Activated CD4-positive, alpha-beta T cell treated with anti-CD3 and anti-CD28 coated beads, Interleukin-2, Interleukin-4, amounts not matched to agents 100 ng/mL and 50 ng/mL, durations not matched to agents 16 hours and 8 hours (primary cell): Measurements from ENCODE around the gene STAG2.

Source experiments
- DNase-seq: peaks from one replicate; pipeline ENCODE4 v3.0.0-alpha.2; 2020; ENCODE audit warnings: low spot score

The STAG2 gene

DNA sequence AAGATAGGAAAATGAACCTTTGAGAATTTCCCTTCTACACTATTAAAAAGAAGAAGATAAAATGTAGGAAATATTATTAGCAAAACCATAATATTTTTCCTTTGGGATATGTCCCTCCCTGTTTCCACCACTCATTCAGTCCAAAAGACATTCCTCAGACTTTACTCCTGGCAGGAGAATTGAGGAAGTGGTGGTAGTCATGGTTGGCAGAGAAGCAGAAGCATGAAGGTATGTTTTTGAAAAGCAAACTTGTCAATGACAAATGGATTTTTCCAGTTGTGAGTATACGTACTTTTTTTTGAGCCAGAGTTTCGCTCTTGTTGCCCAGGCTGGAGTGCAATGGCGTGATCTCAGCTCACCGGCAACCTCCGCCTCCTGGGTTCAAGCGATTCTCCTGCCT lies 13.7 kb downstream of the STAG2 start:
- DNase-seq = no peak

DNA sequence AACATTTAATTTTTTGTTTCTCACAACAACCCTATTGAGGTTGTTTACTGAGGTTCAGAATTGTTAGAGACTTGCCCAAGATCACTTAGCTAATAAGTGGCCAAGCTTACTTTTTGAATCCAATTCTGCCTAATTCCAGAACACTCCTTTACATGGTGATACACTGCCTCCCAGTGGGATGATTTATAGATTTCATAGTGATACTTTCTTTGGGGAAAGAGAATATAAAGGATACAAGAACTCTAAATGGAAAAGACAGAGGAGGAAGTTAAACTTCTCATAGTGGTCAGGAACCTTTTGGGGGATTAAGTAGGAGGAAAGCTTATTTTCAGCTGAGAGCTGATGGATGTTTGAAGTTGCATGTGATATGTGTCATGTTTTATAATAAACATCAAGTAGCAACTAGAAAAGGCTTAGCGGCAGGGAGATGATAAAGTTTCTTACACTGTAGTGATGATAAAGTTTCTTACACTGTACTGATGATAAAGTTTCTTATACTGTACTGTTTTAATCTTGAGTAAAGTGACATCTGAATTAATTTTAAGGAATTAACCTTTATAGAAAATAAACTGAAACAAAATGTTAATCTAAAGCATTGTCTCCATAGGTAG lies 15.3 kb downstream of the STAG2 start:
- DNase-seq = no peak

DNA sequence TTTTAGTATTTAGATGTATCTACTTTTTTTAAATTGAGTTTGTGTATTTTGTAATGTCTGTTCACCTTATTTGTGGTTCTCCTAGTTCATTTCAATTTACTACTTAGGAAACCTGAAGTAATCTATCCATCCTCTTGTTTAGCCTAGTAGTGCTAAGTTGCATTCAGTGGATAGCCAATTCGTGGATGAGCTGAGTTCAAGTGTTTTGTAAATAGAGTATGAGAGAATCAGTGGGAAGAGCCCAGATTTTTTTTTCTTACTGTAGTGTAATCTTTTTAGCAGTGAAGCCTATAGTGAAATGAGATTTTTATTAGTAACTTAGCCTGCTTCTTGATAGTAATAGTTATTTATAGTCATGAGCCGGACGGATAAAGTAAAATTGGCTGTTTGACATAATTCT lies 21.7 kb downstream of the STAG2 start:
- no peak for DNase-seq

DNA sequence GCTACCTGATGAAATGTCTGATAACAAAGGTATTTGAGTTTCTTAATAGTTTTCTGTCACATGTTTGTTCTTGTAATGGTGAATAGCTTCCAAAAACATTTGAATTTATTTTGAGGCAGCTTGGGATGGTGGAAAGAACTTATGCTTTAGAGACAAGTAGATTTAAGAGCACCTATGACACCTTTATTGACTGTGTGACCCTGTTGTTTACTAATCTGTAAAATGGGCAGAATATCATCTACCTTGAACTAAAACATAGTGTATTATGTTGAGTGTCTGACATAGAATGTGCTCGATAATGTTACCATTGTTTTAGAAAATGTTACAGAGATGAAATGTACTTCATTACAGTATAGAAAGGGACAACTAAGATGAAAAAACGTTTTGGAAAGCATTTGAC lies 24.9 kb downstream of the STAG2 start:
- no peak for DNase-seq

DNA sequence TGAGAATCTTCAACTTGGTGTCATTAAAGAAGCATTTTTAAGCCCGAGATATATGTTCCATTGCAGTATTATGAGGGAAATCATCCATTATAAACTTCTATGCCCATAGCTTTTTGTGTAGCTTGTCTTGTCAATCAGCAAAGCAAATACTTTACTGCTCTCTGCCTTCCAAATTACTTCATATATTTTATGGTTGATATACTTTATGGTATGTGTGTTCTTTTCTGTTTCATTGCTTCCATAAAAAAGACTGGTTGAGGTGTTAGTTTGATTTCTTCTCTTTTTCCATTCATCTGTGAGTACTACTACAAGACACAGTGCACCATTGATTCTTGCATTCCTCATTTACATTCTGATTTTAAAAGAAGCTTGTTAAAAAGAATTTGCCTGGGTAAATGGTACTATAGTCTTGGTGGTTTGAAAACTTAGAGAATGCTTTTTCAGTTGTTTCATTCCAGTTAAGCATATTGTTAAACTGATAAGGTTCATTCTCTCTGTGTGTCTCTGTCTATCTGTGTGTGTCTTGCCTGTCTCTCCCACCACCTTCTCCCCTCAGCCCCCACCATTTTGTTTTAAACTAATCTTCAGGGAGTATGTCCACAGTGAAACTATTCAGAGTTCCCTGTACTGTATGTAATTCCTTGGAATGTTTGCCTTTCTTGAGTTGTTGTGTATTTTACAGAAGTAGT lies 27.1 kb downstream of the STAG2 start:
- DNase-seq = no peak

DNA sequence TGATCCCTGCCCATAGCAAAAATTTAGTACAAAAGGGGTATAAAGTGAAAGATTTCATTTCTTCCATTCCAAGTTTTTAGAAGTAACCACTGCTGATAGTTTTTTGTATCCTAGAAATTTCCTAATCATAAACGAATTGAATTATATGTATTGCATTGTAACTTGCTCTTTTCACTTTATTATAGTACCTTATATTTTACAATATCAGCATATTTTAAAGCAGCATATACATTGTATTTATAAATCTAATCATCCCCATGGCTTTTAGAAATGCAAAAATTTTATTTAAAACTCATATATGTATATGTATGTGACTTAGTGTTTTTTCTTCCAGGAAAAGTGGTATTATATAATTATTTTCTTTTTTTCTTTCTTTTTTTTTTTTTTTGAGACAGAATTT lies 27.7 kb downstream of the STAG2 start:
- DNase-seq = no peak

DNA sequence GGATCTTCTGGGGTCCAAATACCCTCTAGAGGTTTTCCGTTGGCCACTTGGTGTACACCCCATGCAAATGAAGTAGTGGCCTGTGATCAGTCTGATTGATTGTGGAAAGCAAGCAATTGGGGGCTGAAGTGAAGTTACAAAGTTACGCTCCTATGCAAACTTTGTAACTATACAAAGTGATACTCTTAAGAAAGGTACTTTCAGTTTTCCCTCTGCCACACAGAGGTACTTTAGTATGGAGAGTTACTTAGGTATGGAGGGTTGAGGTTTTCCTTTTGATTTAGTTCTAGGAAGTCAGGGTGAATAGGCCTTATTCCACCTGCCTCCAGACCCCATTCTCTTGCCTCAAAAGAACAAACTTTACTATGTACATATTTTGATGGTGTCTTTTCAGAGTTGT lies 28.7 kb downstream of the STAG2 start:
- DNase-seq = no peak

DNA sequence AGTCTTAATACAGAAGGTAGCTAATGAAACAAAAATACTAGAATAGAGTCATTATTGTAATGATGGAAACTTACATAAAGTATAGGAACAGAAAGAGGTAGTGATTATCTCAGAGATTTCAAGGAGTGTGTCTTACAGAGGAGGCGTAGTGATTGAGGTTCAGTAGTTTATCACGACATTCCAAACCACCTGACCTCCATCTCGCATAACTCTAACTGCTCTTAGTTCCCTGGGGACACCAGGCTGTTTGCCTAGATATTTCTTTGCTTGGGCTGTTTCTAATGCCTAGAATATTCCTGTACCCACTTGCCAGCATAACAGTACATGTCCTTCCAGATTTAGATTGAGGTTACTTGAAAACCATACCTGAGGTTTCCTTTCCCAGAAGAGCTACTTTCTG lies 29.1 kb downstream of the STAG2 start:
- no peak for DNase-seq

DNA sequence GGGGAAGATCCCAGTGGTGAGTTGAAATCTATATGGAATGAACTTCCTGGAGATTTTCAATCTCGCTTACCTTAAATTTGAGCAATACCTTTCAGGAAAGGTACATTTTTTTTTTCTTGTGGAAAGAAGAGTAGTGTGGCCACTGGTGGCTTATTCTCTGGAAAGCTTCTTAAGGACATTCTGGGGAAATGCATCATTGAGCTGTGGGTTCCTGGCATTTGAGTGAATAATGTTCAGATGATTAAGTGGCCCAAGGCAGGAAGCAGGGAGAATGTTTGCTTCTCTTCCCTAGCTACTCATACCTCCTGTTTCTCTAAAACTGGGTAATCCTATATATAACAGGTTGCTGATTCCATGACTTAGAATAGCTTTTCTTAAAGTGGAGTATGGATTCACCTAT lies 31.8 kb downstream of the STAG2 start:
- DNase-seq = no peak

DNA sequence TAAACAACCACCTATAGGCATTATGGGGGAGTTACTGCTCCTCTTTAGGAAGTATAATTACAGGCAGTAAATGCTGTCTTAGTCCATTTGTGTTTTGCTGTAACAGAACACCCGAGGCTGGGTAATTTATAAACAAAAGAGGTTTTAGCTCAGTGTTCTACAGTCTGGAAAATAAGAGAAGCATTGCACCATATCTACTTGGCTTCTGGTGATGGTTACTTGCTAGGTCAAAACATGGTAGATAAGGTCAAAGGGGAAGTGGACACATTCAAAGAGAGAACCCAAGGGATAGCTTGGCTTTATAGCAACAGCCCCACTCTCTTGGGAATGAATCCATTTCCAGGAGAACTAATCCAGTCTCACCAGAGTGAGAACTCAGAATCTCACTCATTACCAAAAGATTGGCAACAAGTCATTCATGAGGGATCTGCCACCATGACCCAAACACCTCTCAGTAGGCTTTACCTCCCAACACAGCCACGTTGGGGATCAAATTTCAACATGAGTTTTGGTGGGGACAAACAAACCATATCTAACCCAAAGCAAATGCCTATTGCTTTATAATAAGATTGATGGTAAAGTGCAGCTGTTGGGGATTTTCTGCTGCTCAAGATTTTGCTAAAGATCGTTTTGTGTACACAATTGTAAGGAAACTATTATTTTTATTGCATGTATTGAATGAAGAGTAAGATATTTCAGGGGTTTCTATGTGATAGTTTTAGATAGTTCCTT lies 32.6 kb downstream of the STAG2 start:
- DNase-seq = no peak

DNA sequence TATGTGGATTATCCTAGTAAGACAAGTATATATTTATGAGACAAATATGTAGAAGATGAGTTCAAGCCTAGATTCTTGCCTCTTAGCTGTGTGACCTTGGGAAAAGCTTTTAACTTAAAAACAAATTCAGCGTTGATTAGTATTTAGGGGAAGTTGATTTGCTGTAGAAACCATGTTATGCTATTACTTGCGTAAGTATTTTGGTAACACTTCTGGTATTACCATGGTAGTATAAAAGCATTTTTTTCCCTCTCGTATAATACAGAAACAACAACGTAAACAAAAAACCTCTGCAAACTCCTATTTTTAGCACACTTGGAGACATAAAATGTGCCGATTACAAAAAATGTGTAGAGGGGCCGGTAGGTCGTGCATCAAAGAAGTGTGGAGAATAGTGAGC lies 33.2 kb downstream of the STAG2 start:
- no peak for DNase-seq

DNA sequence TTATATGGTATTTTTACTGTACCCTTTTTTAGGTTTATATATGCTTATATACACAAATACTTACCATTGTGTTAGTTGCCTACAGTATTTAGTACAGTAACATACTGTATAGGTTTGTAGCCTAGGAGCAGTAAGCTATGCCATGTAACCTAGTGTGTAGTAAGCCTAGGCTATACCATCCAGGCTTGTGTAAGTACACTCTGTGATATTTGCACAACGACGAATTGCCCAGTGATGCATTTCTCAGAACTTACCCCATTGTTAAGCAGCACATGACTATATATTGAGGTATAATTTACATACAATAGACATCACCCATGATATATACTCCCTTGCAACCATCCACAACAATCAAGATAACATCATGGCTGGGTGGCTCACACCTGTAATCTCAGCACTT lies 40.1 kb downstream of the STAG2 start:
- DNase-seq = no peak

DNA sequence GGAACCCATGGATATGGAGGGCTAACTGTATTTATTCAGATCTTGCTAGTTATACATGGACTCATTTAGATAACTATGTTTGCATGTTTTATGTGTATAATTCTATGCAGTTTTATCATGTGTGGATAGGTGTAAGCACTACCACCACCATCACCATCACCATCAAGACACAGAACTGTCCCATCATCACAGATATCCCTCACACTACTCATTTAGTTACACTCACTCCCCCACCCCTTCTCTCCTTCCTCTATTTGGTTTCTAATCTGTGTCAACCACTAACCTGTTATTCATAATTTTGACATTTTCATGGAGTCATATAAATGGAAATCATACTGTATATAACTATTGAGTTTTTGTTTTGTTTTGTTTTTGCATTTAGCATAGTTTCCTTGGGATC lies 43.7 kb downstream of the STAG2 start:
- DNase-seq = no peak

DNA sequence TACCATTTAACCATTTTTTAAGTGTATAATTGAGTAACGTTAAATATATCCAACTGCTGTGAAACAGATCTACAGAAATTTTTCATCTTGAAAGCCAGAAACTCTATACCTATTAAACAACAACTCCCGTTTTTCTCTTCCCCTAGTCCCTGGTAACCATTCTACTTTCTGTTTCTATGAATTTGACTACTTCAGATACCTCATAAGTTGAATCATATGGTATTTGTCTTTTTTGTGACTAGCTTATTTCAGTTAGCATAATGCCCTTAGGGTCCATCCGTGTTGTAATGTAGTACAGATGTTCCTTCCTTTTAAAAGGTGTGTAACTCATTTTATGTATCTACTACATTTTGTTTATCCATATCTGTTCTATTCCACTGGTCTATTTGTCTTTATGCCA lies 48.7 kb downstream of the STAG2 start:
- no peak for DNase-seq

DNA sequence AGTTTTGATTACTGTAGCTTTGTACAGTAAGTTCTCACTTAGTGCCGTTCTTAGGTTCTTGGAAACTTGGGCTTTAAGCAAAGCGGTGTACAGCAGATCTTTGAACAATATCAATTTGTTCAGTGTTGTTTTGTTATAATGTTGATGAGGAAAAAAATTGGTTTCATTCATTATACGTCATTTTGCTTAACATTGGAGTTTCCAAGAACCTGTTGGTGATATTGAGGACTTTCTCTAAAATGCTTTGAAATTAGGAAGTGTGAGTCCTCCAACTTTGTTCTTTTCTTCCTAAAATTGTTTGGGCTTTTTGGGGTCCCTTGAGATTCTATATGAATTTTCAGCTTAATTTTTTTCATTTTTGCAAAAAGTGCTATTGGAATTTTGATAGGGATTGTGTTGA lies 49.1 kb downstream of the STAG2 start:
- no peak for DNase-seq

DNA sequence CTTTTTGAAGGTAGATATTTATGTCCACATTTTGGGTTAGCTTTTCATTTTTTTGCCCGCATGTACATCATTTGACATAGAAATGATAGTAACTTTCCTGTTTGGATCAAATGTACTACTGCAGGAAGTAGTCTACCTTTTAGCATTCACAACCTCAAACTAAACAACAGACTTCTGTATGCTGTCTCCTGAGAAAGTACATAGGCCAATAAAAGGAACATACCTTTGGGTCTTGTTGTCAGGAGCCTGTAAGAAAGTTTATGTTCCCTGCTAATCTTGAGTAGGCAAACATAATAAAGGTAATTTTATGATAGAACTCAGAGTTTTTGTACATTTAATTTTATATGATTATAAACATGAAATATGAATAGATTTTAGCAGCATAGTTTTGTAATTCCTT lies 54.2 kb downstream of the STAG2 start:
- DNase-seq = no peak

DNA sequence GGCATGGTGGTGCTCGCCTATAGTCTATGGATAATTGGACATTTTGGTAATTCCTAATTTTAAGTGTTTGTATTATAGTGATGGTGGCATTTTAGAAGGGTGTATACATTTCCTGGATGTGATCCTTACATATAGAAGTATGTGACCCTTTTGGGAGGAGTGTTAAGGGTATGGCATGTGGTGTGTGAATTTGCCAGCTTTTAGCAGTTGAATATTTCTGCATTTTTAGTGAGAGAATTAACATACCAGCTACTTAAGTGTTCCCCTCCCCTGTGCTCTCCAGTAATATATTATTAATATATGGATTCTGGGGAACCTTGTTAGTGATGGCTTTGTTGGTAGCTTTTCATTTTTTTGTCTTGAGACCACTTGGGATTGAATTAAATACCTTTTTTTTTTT lies 55.3 kb downstream of the STAG2 start:
- no peak for DNase-seq

DNA sequence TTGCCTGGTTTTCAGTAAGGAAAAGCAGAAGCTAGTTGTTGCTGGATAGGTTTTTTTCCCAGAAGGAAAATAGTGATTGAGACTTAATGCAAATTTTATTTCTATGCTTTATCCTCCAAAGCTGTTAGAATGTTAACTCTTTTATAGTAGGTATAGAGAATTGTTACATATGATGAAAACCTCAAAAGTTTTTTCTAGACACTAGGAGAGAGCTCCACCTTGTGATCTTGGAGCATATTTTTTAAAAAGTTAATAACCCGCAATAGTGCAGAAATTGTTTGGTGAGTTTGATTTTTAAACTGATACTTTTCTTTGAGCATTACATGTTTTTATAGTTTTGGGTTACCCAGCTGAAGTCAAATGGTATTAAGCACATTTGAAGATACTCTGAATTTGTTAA lies 56.5 kb downstream of the STAG2 start:
- DNase-seq = no peak

DNA sequence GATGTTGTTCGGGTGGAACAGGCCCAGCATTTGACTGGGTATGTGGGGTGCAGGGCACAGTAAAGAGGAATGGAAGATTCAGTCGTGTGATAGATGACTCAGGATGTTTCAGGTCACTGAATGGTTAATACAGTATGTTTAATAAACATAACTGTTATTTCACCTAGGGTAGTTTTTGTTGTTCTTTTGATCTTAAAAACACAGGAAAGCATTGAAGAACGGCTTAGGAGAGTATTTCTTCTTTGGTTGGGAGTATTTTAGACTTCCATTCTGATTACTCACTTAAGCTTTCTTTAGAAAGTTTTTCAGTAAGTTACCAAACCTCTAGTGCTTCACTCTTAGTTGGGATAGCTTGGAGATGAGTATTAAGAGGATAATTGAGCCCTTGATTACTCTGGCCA lies 62.3 kb downstream of the STAG2 start:
- DNase-seq = no peak

DNA sequence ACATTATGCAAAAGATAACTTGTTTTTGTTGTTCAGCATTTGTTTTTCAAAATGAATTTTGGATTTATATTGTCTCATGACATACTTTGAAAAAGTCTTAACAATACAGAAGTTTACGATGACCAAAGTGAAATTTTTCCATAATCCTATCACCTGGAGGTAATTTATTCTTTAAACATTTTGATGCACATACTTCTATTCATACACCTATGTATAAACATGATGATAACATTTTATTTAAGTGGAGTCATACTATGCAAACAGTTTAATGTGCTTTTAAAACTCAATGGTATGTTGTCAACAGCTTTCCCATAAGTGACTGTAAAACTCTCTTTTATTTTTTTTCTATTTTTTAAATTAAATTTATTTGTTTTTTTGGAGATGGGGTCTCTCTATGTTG lies 65.0 kb downstream of the STAG2 start:
- DNase-seq = no peak

DNA sequence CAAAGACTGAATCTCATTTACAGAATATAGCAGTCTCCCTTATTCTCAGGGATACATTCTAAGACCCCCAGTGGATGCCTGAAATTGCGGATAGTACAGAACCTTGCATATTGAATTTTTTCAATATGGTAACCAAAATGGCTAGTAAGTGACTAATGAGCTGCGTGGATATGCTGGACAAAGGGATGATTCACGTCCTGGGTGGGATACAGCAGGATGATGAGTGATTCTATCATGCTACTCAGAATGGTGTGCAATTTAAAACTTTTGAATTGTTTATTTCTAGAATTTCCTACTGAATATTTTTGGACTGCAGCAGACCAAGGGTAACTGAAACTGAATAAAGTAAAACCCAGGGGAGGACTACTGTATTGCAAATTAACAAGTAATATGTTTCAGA lies 66.7 kb downstream of the STAG2 start:
- DNase-seq = no peak

DNA sequence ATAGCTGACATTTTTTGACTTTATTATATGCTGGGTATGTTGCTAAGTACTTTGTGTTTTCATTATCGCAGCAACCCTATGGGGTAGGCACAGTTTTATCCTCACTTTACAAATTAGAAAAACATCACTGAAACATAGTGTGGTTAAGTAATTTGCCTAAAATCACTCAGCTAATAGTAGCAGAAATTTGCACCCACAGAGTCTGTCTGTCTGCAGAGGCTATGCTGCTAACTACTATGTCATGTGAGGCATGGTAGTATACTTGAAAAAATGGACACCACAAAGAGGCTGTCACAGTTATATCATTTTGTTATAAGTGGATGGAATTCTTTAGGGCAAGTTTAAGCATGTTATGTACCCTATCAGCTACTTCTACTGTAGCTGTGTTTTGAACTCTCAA lies 69.0 kb downstream of the STAG2 start:
- no peak for DNase-seq

DNA sequence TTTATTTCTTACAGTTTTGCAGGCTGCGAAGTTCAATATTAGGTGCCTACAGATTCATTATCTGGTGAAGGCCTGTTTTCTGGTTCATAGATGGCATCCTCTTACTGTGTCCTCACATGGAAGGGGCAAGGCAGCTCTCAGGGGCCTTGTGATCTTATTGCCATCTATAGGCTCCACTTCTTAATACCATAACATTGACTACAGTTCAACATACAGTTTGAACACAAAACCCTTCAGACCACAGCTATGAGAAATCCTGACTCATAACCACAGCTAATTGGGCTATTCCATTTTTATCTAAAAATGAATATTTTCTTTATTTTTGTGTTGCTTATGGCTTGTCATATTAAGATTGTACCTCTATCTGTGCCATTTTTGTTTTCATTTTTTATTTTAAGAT lies 72.3 kb downstream of the STAG2 start:
- peak; percentile 7 for DNase-seq

DNA sequence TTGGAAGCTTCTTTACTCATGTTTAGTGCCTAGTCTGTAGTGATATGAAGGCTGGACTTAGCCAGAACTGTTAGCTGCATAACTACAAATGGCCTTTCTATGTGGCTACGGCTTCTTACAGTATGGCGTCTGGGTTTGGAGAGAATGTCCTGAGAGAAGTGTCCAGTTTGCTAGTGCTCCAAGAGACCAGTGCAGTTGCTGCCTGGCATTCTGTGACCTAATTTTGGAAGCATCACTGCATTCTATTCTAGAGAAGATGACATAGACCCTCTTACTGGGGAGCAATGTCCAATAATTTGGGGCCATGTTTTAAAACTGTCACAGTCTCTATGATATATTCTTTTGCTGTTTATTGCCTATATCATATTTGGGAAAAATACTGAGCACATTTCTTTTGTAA lies 74.2 kb downstream of the STAG2 start:
- DNase-seq = no peak
